Left ventricle myocardium inferior (tissue), 1 donor: ENCODE results near the gene CEP126. TPM values are rescaled to one million over a fixed set of nuclear protein-coding genes. Genes with fewer than 3 reads are reported as not detected.

Source experiments
- DNase-seq: peaks from one replicate; pipeline ENCODE4 v3.0.0-alpha.2; 2020
- H3K27ac ChIP-seq: fragments of 200-600 bp; replicated peaks from 2 replicates; pipeline ENCODE4 v1.8.0; 2021
- H3K27me3 ChIP-seq: fragments of 200-600 bp; 2 replicates; pipeline ENCODE4 v1.8.0; 2021; ENCODE audit warnings: low read depth
- H3K36me3 ChIP-seq: fragments of 200-600 bp; 2 replicates; pipeline ENCODE4 v1.8.0; 2021
- H3K4me1 ChIP-seq: fragments of 200-600 bp; 2 replicates; pipeline ENCODE4 v1.8.0; 2021
- H3K4me3 ChIP-seq: fragments of 200-600 bp; 2 replicates; pipeline ENCODE4 v1.8.0; 2021; ENCODE audit warnings: mild to moderate bottlenecking, moderate library complexity
- H3K9me3 ChIP-seq: fragments of 200-600 bp; replicated peaks from 2 replicates; pipeline ENCODE4 v1.8.0; 2021
- CTCF ChIP-seq: fragments of 200-600 bp; IDR thresholded peaks from 2 replicates; pipeline ENCODE4 v1.8.0; 2021; ENCODE audit warnings: antibody characterized with exemption, mild to moderate bottlenecking, borderline replicate concordance
- intact Hi-C: fragments of 100-400 bp; cut with micrococcal nuclease; formaldehyde crosslinking; loops from one replicate; pipeline ENCODE4 v1.11.0; 2022
- total RNA-seq: library from RNA; stranded (reverse); fragmentation: NEBNext Ultra II Directional; extraction: Animal tissue kit (Norgen Biotek cat#: 25700); gene quantifications from one replicate; pipeline ENCODE4 v1.2.1, GENCODE V29; 2021
- donor health status: DM: no; HTN: yes; CAD: no; lungs with severe emphysema.

CEP126 gene
- total RNA-seq, 1 donor from 2014 or later, result 1.5 TPM

- intact Hi-C loops, result no loop called here
- TF ChIP-seq CTCF, result no peak
- Histone ChIP-seq H3K9me3 (peaks cover 23% of the 10 kb centered on the region), H3K36me3 (no peaks in the 10 kb centered on the region), H3K27me3 (no peaks in the 10 kb centered on the region), H3K4me3 (no peak overlapping the region), H3K27ac (no peak overlapping the region), H3K4me1 (no peaks in the 10 kb centered on the region)
- DNase-seq, result no peak
Observed at GRCh38 chr11:101929294-101929915, 14.6 kb downstream of the CEP126 start.

GRCh38 chr11:101931692-101932091 lies 16.9 kb downstream of the CEP126 start:
- H3K4me3 ChIP-seq, result no peak overlapping the region
- intact Hi-C loops, result no loop called here
- H3K9me3 ChIP-seq, result peaks cover 23% of the 10 kb centered on the region
- no peaks in the 10 kb centered on the region for H3K36me3 ChIP-seq
- no peak for TF ChIP-seq CTCF
- H3K4me1 ChIP-seq, result no peaks in the 10 kb centered on the region
- H3K27me3 ChIP-seq, result no peaks in the 10 kb centered on the region
- H3K27ac ChIP-seq, result no peak overlapping the region
- no peak for DNase-seq

GRCh38 chr11:101940901-101941520 lies 26.2 kb downstream of the CEP126 start:
- no peaks in the 10 kb centered on the region for H3K27me3 ChIP-seq
- no peaks in the 10 kb centered on the region for H3K9me3 ChIP-seq
- H3K4me1 ChIP-seq, result no peaks in the 10 kb centered on the region
- no peak for TF ChIP-seq CTCF
- no peaks in the 10 kb centered on the region for H3K36me3 ChIP-seq
- no peak overlapping the region for H3K4me3 ChIP-seq
- H3K27ac ChIP-seq, result no peak overlapping the region
- intact Hi-C loops, result no loop called here
- DNase-seq, result no peak

GRCh38 chr11:101944923-101945322 lies 30.1 kb downstream of the CEP126 start:
- Histone ChIP-seq H3K4me3 (no peak overlapping the region), H3K9me3 (no peaks in the 10 kb centered on the region), H3K27ac (no peak overlapping the region), H3K27me3 (no peaks in the 10 kb centered on the region), H3K36me3 (no peaks in the 10 kb centered on the region), H3K4me1 (no peaks in the 10 kb centered on the region)
- TF ChIP-seq CTCF, result no peak
- no peak for DNase-seq
- intact Hi-C loops, result no loop called here

GRCh38 chr11:101945448-101945847 lies 30.6 kb downstream of the CEP126 start:
- no peak for DNase-seq
- H3K36me3 ChIP-seq, result no peaks in the 10 kb centered on the region
- no peak overlapping the region for H3K27ac ChIP-seq
- intact Hi-C loops, result no loop called here
- H3K4me1 ChIP-seq, result no peaks in the 10 kb centered on the region
- H3K27me3 ChIP-seq, result no peaks in the 10 kb centered on the region
- TF ChIP-seq CTCF, result no peak
- no peaks in the 10 kb centered on the region for H3K9me3 ChIP-seq
- no peak overlapping the region for H3K4me3 ChIP-seq
